Measurements from ENCODE around the gene SAA2.
"Not testable (repeated sequence)": the region's sequence is repeated elsewhere in the genome, so short reads cannot be mapped to it uniquely, and the experiment has no call there.

The SAA2 gene

DNA sequence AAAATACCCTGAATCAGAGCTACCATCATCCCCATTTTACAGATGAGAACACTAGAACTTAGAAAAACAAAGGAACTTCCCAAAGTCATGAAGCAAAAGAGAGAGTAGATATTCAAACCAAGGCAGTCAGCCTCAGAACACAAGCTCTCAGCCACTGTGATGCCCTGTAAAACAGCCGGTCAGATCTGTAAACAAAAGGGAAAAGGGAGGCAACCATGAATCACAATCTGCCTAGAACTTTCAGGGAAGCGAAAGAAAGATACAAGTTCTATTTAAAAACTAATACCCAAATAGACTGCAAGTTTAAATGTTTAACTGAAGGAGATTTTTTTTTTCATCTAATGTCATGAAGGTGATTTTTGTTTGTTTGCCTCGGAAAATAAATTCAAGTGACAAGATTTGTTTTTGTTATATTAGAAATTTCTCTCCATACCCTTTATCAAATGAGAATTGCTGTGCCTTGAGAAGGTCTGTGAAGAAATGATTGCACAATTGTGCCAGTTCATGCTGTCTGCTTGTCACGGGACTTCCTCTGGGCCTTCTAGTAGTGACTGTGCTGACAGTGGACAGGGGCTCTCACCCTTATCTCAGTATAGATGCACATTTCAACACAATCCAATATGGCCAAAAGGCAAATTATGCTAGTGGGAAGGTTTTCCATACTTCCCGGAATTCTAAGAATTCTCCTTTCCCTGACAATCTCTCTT, 29.2 kb upstream of the SAA2 start:
- no peaks in the 10 kb centered on the region for H3K4me1 ChIP-seq (ENCODE audit: insufficient read depth, low read length)
- no peak overlapping the region for H3K27ac ChIP-seq (ENCODE audit: low read length)
- ATAC-seq (ENCODE audit: insufficient read depth, low read depth) = no peak
- DNase-seq = no peak
- no peaks in the 10 kb centered on the region for H3K9me3 ChIP-seq (ENCODE audit: insufficient read depth, low read length, severe bottlenecking)
- no peak overlapping the region for H2AFZ ChIP-seq (ENCODE audit: low read depth, low read length)
- H3K9ac ChIP-seq (ENCODE audit: low read depth, low read length) = no peak overlapping the region
- no peaks in the 10 kb centered on the region for H3K27me3 ChIP-seq (ENCODE audit: insufficient read depth, low read length, poor library complexity)
- H3K4me3 ChIP-seq (ENCODE audit: low read depth in 1 of 2, low read length in 2 of 2) = no peak overlapping the region
- no peak overlapping the region for H3K4me2 ChIP-seq (ENCODE audit: insufficient read depth, low read length)
- H3K36me3 ChIP-seq (ENCODE audit: insufficient read depth, low read length) = peaks cover 31% of the 10 kb centered on the region
- no peaks in the 10 kb centered on the region for H4K20me1 ChIP-seq (ENCODE audit: insufficient read depth, low read length)
- H3K79me2 ChIP-seq (ENCODE audit: insufficient read depth, low read length) = no peaks in the 10 kb centered on the region
- TF ChIP-seq, protein P1, sequence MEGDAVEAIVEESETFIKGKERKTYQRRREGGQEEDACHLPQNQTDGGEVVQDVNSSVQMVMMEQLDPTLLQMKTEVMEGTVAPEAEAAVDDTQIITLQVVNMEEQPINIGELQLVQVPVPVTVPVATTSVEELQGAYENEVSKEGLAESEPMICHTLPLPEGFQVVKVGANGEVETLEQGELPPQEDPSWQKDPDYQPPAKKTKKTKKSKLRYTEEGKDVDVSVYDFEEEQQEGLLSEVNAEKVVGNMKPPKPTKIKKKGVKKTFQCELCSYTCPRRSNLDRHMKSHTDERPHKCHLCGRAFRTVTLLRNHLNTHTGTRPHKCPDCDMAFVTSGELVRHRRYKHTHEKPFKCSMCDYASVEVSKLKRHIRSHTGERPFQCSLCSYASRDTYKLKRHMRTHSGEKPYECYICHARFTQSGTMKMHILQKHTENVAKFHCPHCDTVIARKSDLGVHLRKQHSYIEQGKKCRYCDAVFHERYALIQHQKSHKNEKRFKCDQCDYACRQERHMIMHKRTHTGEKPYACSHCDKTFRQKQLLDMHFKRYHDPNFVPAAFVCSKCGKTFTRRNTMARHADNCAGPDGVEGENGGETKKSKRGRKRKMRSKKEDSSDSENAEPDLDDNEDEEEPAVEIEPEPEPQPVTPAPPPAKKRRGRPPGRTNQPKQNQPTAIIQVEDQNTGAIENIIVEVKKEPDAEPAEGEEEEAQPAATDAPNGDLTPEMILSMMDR (IDR thresholded peaks at IDR 0.05; ENCODE audit: borderline replicate concordance, extremely low read depth, low read length, poor library complexity, severe bottlenecking) = no peak
- TF ChIP-seq EZH2 (IDR thresholded peaks at IDR 0.05; ENCODE audit: borderline replicate concordance, low read depth, low read length, severe bottlenecking) = no peak

DNA sequence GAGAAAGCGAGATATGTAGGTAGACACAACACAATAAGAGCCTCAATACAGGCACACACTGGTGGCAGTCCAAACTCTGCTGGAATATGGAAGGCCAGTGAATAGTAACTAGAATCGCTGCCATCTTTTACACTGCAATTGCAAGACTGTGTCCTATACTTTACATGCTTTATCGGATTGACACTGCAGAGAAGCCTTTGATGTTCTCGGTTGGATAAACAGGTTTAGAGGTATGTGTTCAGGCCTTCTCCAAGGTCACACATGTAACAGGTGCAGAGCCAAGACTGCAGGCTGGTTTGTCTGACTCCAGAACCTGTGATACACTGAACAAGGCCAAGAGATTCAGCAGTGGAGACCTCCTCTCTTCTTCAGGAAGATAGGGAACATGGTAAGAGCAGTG, 22.7 kb upstream of the SAA2 start:
- TF ChIP-seq EZH2 (IDR thresholded peaks at IDR 0.05; ENCODE audit: borderline replicate concordance, low read depth, low read length, severe bottlenecking) = no peak
- TF ChIP-seq, protein P1 (IDR thresholded peaks at IDR 0.05; ENCODE audit: borderline replicate concordance, extremely low read depth, low read length, poor library complexity, severe bottlenecking) = no peak
- no peaks in the 10 kb centered on the region for H3K4me1 ChIP-seq (ENCODE audit: insufficient read depth, low read length)
- no peaks in the 10 kb centered on the region for H3K79me2 ChIP-seq (ENCODE audit: insufficient read depth, low read length)
- H3K4me3 ChIP-seq (ENCODE audit: low read depth in 1 of 2, low read length in 2 of 2) = no peak overlapping the region
- DNase-seq (no peak), ATAC-seq (ENCODE audit: insufficient read depth, low read depth) (no peak)
- no peak overlapping the region for H3K9ac ChIP-seq (ENCODE audit: low read depth, low read length)
- H2AFZ ChIP-seq (ENCODE audit: low read depth, low read length) = no peak overlapping the region
- no peak overlapping the region for H3K4me2 ChIP-seq (ENCODE audit: insufficient read depth, low read length)
- H4K20me1 ChIP-seq (ENCODE audit: insufficient read depth, low read length) = no peaks in the 10 kb centered on the region
- H3K36me3 ChIP-seq (ENCODE audit: insufficient read depth, low read length) = no peaks in the 10 kb centered on the region
- no peaks in the 10 kb centered on the region for H3K9me3 ChIP-seq (ENCODE audit: insufficient read depth, low read length, severe bottlenecking)
- H3K27me3 ChIP-seq (ENCODE audit: insufficient read depth, low read length, poor library complexity) = no peaks in the 10 kb centered on the region
- no peak overlapping the region for H3K27ac ChIP-seq (ENCODE audit: low read length)

DNA sequence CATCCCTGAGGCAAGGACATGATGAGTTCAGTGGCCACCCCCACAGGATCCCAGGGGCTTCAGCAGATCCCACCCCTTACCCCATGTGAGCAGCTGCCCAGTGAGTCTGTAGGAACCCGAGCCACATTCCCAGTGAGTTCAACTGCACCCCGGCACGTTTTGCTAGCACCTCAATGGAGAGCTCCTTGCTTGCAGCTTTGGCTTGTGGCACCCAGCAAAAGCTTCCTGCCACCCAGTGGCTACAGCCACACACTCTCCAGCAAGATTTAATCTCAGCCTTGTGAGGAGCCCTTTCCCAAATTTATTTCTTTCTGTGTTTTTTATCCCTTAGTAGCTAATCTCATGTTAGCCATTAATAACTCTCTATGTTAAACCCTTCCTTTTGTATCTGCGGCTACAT, 21.6 kb upstream of the SAA2 start:
- peaks cover 4% of the 10 kb centered on the region for H3K27me3 ChIP-seq (ENCODE audit: insufficient read depth, low read length, poor library complexity)
- H3K36me3 ChIP-seq (ENCODE audit: insufficient read depth, low read length) = no peaks in the 10 kb centered on the region
- H3K4me3 ChIP-seq (ENCODE audit: low read depth in 1 of 2, low read length in 2 of 2) = no peak overlapping the region
- DNase-seq (no peak), ATAC-seq (ENCODE audit: insufficient read depth, low read depth) (no peak)
- H3K9ac ChIP-seq (ENCODE audit: low read depth, low read length) = no peak overlapping the region
- H3K9me3 ChIP-seq (ENCODE audit: insufficient read depth, low read length, severe bottlenecking) = no peaks in the 10 kb centered on the region
- H3K79me2 ChIP-seq (ENCODE audit: insufficient read depth, low read length) = no peaks in the 10 kb centered on the region
- TF ChIP-seq EZH2 (IDR thresholded peaks at IDR 0.05; ENCODE audit: borderline replicate concordance, low read depth, low read length, severe bottlenecking) = no peak
- TF ChIP-seq, protein P1 (IDR thresholded peaks at IDR 0.05; ENCODE audit: borderline replicate concordance, extremely low read depth, low read length, poor library complexity, severe bottlenecking) = no peak
- no peak overlapping the region for H3K4me2 ChIP-seq (ENCODE audit: insufficient read depth, low read length)
- no peaks in the 10 kb centered on the region for H3K4me1 ChIP-seq (ENCODE audit: insufficient read depth, low read length)
- H4K20me1 ChIP-seq (ENCODE audit: insufficient read depth, low read length) = no peaks in the 10 kb centered on the region
- no peak overlapping the region for H2AFZ ChIP-seq (ENCODE audit: low read depth, low read length)
- H3K27ac ChIP-seq (ENCODE audit: low read length) = no peak overlapping the region

DNA sequence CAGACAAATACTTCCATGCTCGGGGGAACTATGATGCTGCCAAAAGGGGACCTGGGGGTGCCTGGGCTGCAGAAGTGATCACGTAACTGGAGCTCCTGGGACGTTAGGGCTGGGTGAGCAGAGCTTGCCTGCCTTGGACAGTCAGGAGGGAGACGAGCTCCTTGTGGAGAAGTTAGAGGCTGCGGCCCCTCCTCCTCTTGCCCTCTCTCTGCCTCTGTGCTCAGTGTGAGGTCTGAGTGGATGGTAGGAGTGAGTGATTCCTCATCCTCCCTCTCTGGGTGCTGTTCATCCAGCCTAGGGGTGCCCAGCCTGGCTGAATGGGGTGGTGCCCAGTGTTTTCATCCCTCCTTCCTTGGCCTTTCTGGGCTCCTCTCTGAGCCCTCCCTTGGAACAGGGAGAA, 20.8 kb upstream of the SAA2 start:
- not testable (repeated sequence) for H3K9me3 ChIP-seq (ENCODE audit: insufficient read depth, low read length, severe bottlenecking); ATAC-seq (ENCODE audit: insufficient read depth, low read depth); DNase-seq; H3K27me3 ChIP-seq (ENCODE audit: insufficient read depth, low read length, poor library complexity); H3K4me3 ChIP-seq (ENCODE audit: low read depth in 1 of 2, low read length in 2 of 2); H3K4me2 ChIP-seq (ENCODE audit: insufficient read depth, low read length); H3K27ac ChIP-seq (ENCODE audit: low read length); H3K4me1 ChIP-seq (ENCODE audit: insufficient read depth, low read length); H3K9ac ChIP-seq (ENCODE audit: low read depth, low read length); H4K20me1 ChIP-seq (ENCODE audit: insufficient read depth, low read length); H3K79me2 ChIP-seq (ENCODE audit: insufficient read depth, low read length); H2AFZ ChIP-seq (ENCODE audit: low read depth, low read length); H3K36me3 ChIP-seq (ENCODE audit: insufficient read depth, low read length)

DNA sequence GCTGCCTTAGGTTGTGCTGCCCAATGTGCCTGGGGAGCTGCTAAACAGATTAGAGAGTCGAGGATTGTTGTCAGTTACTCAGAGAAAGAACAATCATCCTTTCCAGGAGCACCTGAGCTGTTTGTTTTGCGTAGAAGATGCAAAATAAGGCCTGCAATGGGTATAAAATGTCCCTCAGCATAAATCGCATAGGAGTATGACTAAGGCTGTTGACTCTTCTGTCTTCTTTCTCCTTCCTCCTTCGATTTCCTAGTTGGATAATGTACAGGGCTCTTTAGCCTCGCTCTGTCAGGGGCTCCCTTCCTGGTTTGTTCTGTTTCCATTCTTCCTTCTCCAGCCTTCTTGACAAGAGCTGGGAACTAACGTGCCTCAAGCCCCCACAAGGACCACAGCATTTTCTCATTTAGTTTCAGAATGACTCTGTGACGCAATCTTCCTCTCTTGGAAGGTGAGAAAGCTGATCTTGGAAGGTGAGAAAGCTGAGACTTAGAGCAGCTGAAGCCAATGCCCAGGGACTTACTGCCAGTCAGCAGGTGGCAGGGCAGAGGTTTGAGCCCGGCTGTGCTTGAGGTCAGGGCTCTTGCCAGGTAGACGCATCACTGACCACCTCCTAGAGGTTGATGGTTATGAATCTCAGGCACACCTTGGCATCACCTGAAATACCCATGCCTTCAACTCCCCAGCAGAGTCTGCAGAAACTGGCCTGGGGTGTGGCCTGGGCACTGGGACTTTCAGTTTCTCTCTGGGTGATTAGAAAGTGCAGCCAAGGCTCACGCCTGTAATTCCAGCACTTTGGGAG, 19.1 kb upstream of the SAA2 start:
- ATAC-seq (ENCODE audit: insufficient read depth, low read depth) = not testable (repeated sequence)

More for the DNA sequence above, 19.1 kb upstream of the SAA2 start:
- H3K79me2 ChIP-seq (ENCODE audit: insufficient read depth, low read length); H3K36me3 ChIP-seq (ENCODE audit: insufficient read depth, low read length); H3K27me3 ChIP-seq (ENCODE audit: insufficient read depth, low read length, poor library complexity); H3K27ac ChIP-seq (ENCODE audit: low read length); H3K9me3 ChIP-seq (ENCODE audit: insufficient read depth, low read length, severe bottlenecking); DNase-seq; H3K4me3 ChIP-seq (ENCODE audit: low read depth in 1 of 2, low read length in 2 of 2); H3K4me2 ChIP-seq (ENCODE audit: insufficient read depth, low read length); H4K20me1 ChIP-seq (ENCODE audit: insufficient read depth, low read length); H3K4me1 ChIP-seq (ENCODE audit: insufficient read depth, low read length); H3K9ac ChIP-seq (ENCODE audit: low read depth, low read length); H2AFZ ChIP-seq (ENCODE audit: low read depth, low read length): not testable (repeated sequence)

Measured in DND-41 (cell line).